Measurements from ENCODE around the gene TSPAN18. TPM values are rescaled to one million over a fixed set of nuclear protein-coding genes. Genes with fewer than 3 reads are reported as not detected.

Gene TSPAN18
- total and polyA plus RNA-seq, 2 experiments from 2014 or later: 6.0 to 10.6 TPM

- TF ChIP-seq ETS1 (IDR thresholded peaks at IDR 0.05) (no peak), CREB1 (CRISPR knock-in tag; IDR thresholded peaks at IDR 0.05; ENCODE audit: low read depth) (no peak), REST (IDR thresholded peaks at IDR 0.05; ENCODE audit: unreplicated experiment) (no peak), EZH2 (IDR thresholded peaks at IDR 0.05; ENCODE audit: low read depth, unreplicated experiment) (no peak)
Measured at GRCh38 chr11:44831605-44832394, 105.0 kb downstream of the TSPAN18 start (continued).

GRCh38 chr11:44832452-44832851 is 105.7 kb downstream of the TSPAN18 start:
- no peak overlapping the region for H2AFZ ChIP-seq
- DNase-seq (ENCODE audit: low spot score) (no peak), ATAC-seq (no peak)
- no peaks in the 10 kb centered on the region for H3K9me2 ChIP-seq (ENCODE audit: insufficient read depth)
- H3K4me1 ChIP-seq (ENCODE audit: insufficient read depth): peaks cover 38% of the 10 kb centered on the region
- H3K36me3 ChIP-seq (ENCODE audit: insufficient read depth): no peaks in the 10 kb centered on the region
- H4K20me1 ChIP-seq (replicated peaks; ENCODE audit: insufficient read depth): no peaks in the 10 kb centered on the region
- H3K4me2 ChIP-seq: no peak overlapping the region
- no peaks in the 10 kb centered on the region for H3K27me3 ChIP-seq (ENCODE audit: insufficient read depth)
- 0 out of 2 replicates have a peak, but pooled peaks cover 4% of the 10 kb centered on the region for H3F3A ChIP-seq (replicated peaks; ENCODE audit: low read depth)
- peaks cover 35% of the 10 kb centered on the region for H3K4me1 Mint-ChIP-seq
- H3K79me2 ChIP-seq (replicated peaks; ENCODE audit: insufficient read depth): no peaks in the 10 kb centered on the region
- peaks cover 14% of the 10 kb centered on the region for H3K27me3 Mint-ChIP-seq (ENCODE audit: insufficient read depth, low read depth, poor library complexity)
- peaks cover 7% of the 10 kb centered on the region; the same call in 1 of the 3 replicates for H3K9me3 Mint-ChIP-seq
- no peak overlapping the region for H3K27ac ChIP-seq (ENCODE audit: low read depth)
- no peak overlapping the region for H3K27ac Mint-ChIP-seq
- no peak overlapping the region for H3K4me3 Mint-ChIP-seq
- H3K36me3 Mint-ChIP-seq (ENCODE audit: low read depth): peaks cover 12% of the 10 kb centered on the region
- H3K4me3 ChIP-seq: no peak overlapping the region
- TF ChIP-seq ZNF114 (CRISPR knock-in tag; IDR thresholded peaks at IDR 0.05) (no peak), EZH2 (IDR thresholded peaks at IDR 0.05; ENCODE audit: low read depth, unreplicated experiment) (no peak), POLR2AphosphoS5 (IDR thresholded peaks at IDR 0.05; ENCODE audit: low read depth) (no peak), STAT1 (IDR thresholded peaks at IDR 0.05; ENCODE audit: unreplicated experiment) (no peak), ZNF462 (CRISPR knock-in tag; IDR thresholded peaks at IDR 0.05) (no peak), JUNB (IDR thresholded peaks at IDR 0.05; ENCODE audit: unreplicated experiment) (no peak), REST (IDR thresholded peaks at IDR 0.05; ENCODE audit: unreplicated experiment) (no peak), CREB1 (CRISPR knock-in tag; IDR thresholded peaks at IDR 0.05; ENCODE audit: low read depth) (no peak)

Measured in GM23338 (cell line).